Activated CD4-positive, alpha-beta T cell treated with anti-CD3 and anti-CD28 coated beads, Interleukin-2, amount 50 U/mL, for 16 hours (primary cell): ENCODE data around the gene PLCH2.
"Not testable (repeated sequence)": the region's sequence is repeated elsewhere in the genome, so short reads cannot be mapped to it uniquely, and the experiment has no call there.

ENCODE experiments used
- DNase-seq: peaks from one replicate; pipeline ENCODE4 v3.0.0-alpha.2; 2020

Gene PLCH2

DNA sequence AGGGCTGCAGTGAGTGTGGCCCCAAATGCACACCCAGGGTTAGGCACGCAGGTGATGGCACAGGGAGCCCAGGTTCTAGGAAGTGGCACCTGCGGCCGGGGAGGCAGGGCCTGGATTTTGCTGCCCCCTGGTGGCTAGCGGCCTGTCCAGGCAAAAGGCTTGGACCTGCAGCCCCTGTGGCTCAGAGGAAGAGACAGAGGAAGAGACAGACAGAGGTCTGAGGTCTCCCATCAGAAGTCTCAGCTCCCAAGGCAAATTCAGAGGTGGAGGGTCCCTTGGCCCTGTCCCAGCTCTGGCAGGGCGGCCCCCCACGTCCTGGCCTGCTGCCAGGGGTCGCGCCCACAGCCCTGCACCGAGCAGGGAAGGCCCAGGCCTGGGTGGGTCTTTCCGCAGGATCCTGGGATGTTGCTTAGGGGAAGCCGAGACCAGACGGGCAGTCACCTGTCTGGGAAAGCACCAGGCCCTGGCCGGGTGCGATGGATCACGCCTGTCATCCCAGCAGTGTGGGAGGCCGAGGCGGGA is 72.0 kb downstream of the PLCH2 start:
- peak; percentile 87 for DNase-seq

DNA sequence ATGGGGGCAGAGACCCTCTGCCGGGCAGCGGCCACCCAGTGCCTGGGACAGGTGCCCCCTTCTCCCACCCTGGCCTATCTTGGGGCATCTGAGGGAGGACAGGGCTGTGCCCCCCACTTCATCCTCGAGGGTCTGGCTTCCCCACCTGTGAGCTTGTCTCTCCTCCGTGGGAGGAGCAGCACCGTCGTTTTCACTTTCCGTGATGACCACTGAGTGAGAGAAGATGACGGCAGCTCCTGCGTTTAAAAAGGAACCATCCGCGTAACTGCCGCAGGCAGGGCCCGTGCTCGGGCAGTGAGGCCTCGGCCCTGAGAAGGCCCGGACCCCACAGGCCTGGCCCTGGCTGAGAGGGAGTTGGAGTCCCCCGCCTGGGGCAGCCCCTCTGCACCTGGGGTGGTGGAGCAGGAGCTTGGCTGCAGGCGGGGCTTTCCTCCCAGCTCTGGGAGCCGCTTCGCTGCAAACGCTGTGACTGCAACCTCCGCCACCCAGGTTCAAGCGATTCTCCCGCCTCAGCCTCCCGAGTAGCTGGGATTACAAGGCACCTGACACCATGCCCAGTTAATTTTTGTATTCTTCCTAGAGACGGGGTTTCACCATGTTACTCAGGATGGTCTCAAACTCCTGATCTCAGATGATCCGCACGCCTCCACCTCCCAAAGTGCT is 73.4 kb downstream of the PLCH2 start:
- not testable (repeated sequence) for DNase-seq

DNA sequence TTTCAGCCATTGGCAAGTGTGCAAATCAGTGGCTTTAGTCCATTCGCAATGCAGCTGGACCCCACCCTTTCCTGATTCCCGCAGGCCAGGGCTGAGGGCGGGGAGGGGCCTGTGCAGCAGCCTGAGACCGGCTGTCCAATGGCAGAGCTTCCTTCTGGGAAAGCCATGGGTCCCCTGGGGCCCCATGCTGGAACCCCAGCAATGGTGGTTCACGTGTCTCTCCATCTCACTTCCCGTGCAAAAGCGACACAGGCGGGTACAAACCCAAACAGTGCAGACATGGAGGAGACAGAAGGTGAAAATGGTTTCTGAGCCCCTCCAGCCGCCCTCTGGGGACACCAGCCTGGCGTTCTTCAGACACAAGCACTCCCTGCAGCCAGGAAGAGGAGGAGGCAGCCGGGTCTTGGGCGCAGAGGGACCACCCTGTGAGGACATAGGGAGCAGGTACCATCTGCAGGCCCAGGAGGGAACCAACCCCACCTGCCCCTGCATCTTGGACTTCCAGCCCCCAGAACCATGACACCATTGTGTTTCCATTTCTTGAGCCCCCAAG is 74.3 kb downstream of the PLCH2 start:
- DNase-seq = not testable (repeated sequence)

DNA sequence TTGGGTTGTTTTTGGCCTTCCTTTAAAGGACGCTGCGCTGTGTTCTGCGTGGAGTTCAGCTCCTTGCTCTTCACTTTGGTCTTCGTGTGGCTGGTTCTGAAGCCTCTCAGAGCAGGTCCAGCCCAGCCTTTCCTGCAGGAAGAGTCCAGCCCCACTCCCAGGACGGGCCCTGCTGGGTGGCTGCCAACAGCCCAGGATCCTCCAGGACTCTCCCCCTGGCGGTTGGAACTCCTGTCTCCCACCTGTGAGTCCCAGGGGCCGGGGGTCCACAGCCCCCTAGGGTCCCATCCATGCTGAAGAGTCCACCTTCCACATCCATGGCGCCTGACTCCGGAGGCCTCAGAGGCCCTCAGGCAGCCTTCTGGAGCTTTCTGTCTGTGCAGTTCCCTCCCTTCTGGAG is 75.5 kb downstream of the PLCH2 start:
- not testable (repeated sequence) for DNase-seq

DNA sequence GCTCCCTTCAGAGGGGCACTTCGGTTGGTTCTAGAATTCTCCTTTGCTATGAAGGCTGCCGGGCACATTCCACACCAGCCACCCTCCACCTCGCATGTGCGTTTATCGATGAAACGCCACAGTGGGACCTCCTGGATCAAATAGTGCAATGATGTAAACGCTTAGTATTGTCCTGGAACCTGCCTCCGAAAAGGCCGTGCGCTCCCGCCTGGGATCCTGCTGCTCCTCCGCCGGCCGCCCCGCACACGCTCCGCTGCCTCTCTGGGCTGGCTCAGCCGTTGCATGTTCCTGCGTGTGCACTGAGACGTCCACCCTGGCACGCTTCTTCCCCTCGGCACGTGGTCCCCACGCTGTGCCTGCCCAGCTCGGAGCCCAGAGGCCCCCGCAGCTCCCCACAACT is 76.1 kb downstream of the PLCH2 start:
- DNase-seq = no peak

- DNase-seq = not testable (repeated sequence)
Measured at GRCh38 chr1:2553076-2553475, 77.0 kb downstream of the PLCH2 start.

DNA sequence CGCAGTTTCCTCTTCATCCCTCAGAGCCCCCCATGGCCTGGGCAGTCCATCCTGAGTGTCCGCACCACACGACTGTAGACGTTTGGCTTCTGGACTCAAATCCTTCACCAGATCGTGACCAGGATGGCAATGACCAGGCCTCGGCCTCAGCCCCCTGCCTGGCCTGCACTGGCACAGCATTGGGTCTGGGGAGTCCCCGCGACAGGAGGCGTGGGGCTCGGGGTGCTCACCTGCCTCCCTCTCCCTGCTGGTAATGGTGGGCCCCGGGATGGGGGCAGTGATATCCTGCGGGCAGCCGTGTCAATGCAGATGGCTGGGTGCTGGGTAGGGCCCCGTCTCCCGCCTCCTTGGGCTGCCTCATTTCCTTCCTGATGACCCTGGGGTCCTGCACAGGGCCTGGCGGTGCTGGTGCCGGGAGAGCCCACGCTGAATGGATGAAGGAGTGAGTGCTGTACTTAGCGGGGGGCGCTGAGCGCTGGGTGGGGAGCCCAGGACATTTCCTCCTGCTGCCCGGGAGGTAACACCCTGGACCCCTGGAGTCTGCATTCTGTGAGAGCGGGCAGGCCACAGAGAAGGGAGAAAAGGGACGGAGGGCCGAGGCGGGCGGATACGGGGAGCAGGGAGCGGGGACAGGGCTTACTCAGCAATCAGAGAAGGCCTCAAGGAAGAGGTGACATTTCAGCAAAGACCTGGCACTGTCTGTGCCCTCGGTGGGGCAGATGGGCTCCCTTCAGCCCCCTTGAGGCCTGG is 78.0 kb downstream of the PLCH2 start:
- DNase-seq = no peak

DNA sequence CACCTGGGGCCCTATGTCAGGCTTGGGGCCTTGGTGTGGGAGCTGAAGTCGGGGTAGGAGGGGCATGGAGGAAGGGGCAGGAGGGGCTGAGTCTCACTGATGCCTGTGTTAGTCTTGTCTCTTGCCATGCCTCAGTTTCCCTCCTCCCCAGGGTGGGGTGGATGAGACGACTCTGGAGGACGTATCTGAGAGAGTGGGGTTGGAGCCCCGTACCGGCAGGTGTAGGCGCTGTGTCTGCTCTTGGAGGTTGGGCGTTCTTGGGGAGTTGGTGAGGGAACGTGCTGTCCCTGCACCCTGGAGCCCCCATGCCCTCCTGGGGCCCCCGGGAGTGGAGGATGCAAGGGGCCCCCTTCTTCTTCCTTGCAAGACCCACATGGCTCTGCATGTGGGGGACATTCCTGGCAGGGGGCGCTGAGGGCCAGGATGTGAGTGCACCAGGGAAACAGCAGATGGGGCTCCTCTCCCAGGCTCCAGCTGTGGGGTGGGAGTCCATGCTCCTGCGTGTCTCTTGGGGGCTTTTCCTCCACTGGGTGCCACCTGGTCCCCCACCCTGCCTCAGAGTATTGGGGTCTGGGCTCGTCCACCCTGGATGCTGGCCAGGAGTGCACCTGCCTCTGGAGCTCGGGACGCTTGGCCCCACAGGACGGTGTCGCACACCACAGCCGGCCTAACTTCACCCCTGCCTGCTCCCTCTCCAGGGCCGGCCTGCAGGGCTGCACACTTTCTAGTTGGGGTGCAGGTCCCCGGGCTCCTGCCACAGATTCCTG is 78.7 kb downstream of the PLCH2 start:
- DNase-seq = no peak
